ENCODE measurements around the gene ZACN. TPM values are rescaled to one million over a fixed set of nuclear protein-coding genes. Genes with fewer than 3 reads are reported as not detected.

ZACN gene
- total RNA-seq, 1 donor from 2014 or later, result not detected

- peak; percentile 60 for DNase-seq
- intact Hi-C loops (cut with DNase I), result no loop called here
- Histone ChIP-seq H3K27ac (no peak overlapping the region), H3K4me3 (no peak overlapping the region), H3K4me1 (no peaks in the 10 kb centered on the region), H3K36me3 (peaks cover 58% of the 10 kb centered on the region), H3K27me3 (peaks cover 13% of the 10 kb centered on the region), H3K9me3 (no peaks in the 10 kb centered on the region)
- no peak for ATAC-seq
- TF ChIP-seq CTCF (IDR thresholded peaks at IDR 0.05), result no peak
Measured at GRCh38 chr17:76083536-76084182, 4.7 kb downstream of the ZACN start.

GRCh38 chr17:76085066-76085730, 6.2 kb downstream of the ZACN start:
- no peak for TF ChIP-seq CTCF (IDR thresholded peaks at IDR 0.05)
- Histone ChIP-seq H3K27ac (no peak overlapping the region), H3K27me3 (no peaks in the 10 kb centered on the region), H3K4me3 (no peak overlapping the region), H3K4me1 (no peaks in the 10 kb centered on the region), H3K36me3 (peaks cover 74% of the 10 kb centered on the region), H3K9me3 (no peaks in the 10 kb centered on the region)
- no peak for DNase-seq
- ATAC-seq, result no peak
- intact Hi-C loops (cut with DNase I), result no loop called here

GRCh38 chr17:76085731-76086366, 6.9 kb downstream of the ZACN start:
- ATAC-seq (no peak), DNase-seq (no peak)
- intact Hi-C loops (cut with DNase I), result no loop called here
- no peak overlapping the region for H3K27ac ChIP-seq
- no peak for TF ChIP-seq CTCF (IDR thresholded peaks at IDR 0.05)
- no peak overlapping the region for H3K4me3 ChIP-seq
- H3K36me3 ChIP-seq, result peaks cover 80% of the 10 kb centered on the region
- no peaks in the 10 kb centered on the region for H3K27me3 ChIP-seq
- H3K4me1 ChIP-seq, result no peaks in the 10 kb centered on the region
- H3K9me3 ChIP-seq, result no peaks in the 10 kb centered on the region

- no peak for ATAC-seq
- intact Hi-C loops (cut with DNase I), result no loop called here
- no peaks in the 10 kb centered on the region for H3K4me1 ChIP-seq
- no peak for DNase-seq
- no peak for TF ChIP-seq CTCF (IDR thresholded peaks at IDR 0.05)
- H3K36me3 ChIP-seq, result peaks cover 86% of the 10 kb centered on the region
- H3K4me3 ChIP-seq, result no peak overlapping the region
- H3K27ac ChIP-seq, result no peak overlapping the region
- no peaks in the 10 kb centered on the region for H3K9me3 ChIP-seq
- no peaks in the 10 kb centered on the region for H3K27me3 ChIP-seq
Measured at GRCh38 chr17:76086384-76086783, 7.4 kb downstream of the ZACN start.

- ATAC-seq (no peak), DNase-seq (no peak)
- no peak for TF ChIP-seq CTCF (IDR thresholded peaks at IDR 0.05)
- H3K4me1 ChIP-seq, result no peaks in the 10 kb centered on the region
- intact Hi-C loops (cut with DNase I), result no loop called here
- no peaks in the 10 kb centered on the region for H3K9me3 ChIP-seq
- H3K27ac ChIP-seq, result no peak overlapping the region
- H3K4me3 ChIP-seq, result no peak overlapping the region
- H3K36me3 ChIP-seq, result peaks cover 95% of the 10 kb centered on the region
- H3K27me3 ChIP-seq, result no peaks in the 10 kb centered on the region
Measured at GRCh38 chr17:76087531-76087930, 8.5 kb downstream of the ZACN start.
